DND-41 (cell line): ENCODE data around the gene PLEKHB1.

ENCODE experiments used
- CTCF ChIP-seq: IDR thresholded peaks from 2 replicates; pipeline ENCODE4 v1.5.1; 2012; ENCODE audit warnings: borderline replicate concordance, low read length, moderate library complexity, mild to moderate bottlenecking; ENCODE audit not compliant: poor library complexity, severe bottlenecking; ENCODE audit errors: extremely low read depth
- EZH2 ChIP-seq: IDR thresholded peaks from 3 replicates; pipeline ENCODE4 v1.6.1; 2012; ENCODE audit warnings: borderline replicate concordance, low read depth, mild to moderate bottlenecking, moderate library complexity, low read length, inconsistent platforms; ENCODE audit not compliant: severe bottlenecking

GRCh38 chr11:73670808-73671207 lies 24.4 kb downstream of the PLEKHB1 start:
- TF ChIP-seq CTCF (no peak), EZH2 (no peak)
